HG03442 (cell line): ENCODE measurements around the gene STAT3.
"Not testable (repeated sequence)": the region's sequence is repeated elsewhere in the genome, so short reads cannot be mapped to it uniquely, and the experiment has no call there.

ENCODE experiments used
- ATAC-seq: cut with Tn5 transposase; IDR thresholded peaks from one replicate; pipeline ENCODE4 v1.9.1; 2021; ENCODE audit warnings: mild to moderate bottlenecking, moderate library complexity; ENCODE audit not compliant: unreplicated experiment

STAT3 gene

GRCh38 chr17:42409523-42410318, 21.5 kb upstream of the STAT3 start:
- ATAC-seq = no peak

GRCh38 chr17:42408061-42408460, 19.8 kb upstream of the STAT3 start:
- ATAC-seq = no peak

- peak; percentile 55 for ATAC-seq
Observed at GRCh38 chr17:42407289-42407836, 19.1 kb upstream of the STAT3 start.

GRCh38 chr17:42406615-42407288, 18.5 kb upstream of the STAT3 start:
- ATAC-seq = no peak

- no peak for ATAC-seq
Observed at GRCh38 chr17:42405963-42406495, 17.8 kb upstream of the STAT3 start.

GRCh38 chr17:42405076-42405475, 16.8 kb upstream of the STAT3 start:
- no peak for ATAC-seq

- no peak for ATAC-seq
Observed at GRCh38 chr17:42404326-42405055, 16.2 kb upstream of the STAT3 start.

GRCh38 chr17:42403150-42403549, 14.9 kb upstream of the STAT3 start:
- no peak for ATAC-seq

GRCh38 chr17:42402117-42402516, 13.9 kb upstream of the STAT3 start:
- ATAC-seq = no peak

- not testable (repeated sequence) for ATAC-seq
Observed at GRCh38 chr17:42400844-42401375, 12.7 kb upstream of the STAT3 start.

GRCh38 chr17:42399948-42400843, 12.0 kb upstream of the STAT3 start:
- ATAC-seq = no peak

- no peak for ATAC-seq
Observed at GRCh38 chr17:42399121-42399520, 10.9 kb upstream of the STAT3 start.

- ATAC-seq = not testable (repeated sequence)
Observed at GRCh38 chr17:42395601-42396000, 7.4 kb upstream of the STAT3 start.

- ATAC-seq = no peak
Observed at GRCh38 chr17:42394838-42395237, 6.6 kb upstream of the STAT3 start.

- no peak for ATAC-seq
Observed at GRCh38 chr17:42392692-42393415, 4.6 kb upstream of the STAT3 start.

- ATAC-seq = not testable (repeated sequence)
Observed at GRCh38 chr17:42391439-42391838, 3.2 kb upstream of the STAT3 start.

GRCh38 chr17:42389899-42390298, 1.7 kb upstream of the STAT3 start:
- no peak for ATAC-seq

- ATAC-seq = no peak
Observed at GRCh38 chr17:42389135-42389417, 834 bp upstream of the STAT3 start.

GRCh38 chr17:42387661-42388380, 421 bp downstream of the STAT3 start:
- no peak for ATAC-seq
